ENCODE results near the gene NPLOC4.

GRCh38 chr17:81599719-81600486, 37.0 kb downstream of the NPLOC4 start:
- TF ChIP-seq CTCF (IDR thresholded peaks at IDR 0.05) (no peak), EZH2 (IDR thresholded peaks at IDR 0.05; ENCODE audit: borderline replicate concordance, insufficient read depth, low read depth, low read length, poor library complexity, severe bottlenecking) (no peak)
